Mesendoderm (in vitro differentiated cells): ENCODE data around the gene C21orf58.

Source experiments
- DNase-seq: peaks from one replicate; pipeline ENCODE4 v3.0.0; 2013
- H2AK5ac ChIP-seq: 2 replicates; pipeline ENCODE4 v1.6.1; 2013; ENCODE audit warnings: low read length, inconsistent platforms
- H2BK120ac ChIP-seq: 2 replicates; pipeline ENCODE4 v1.6.1; 2013; ENCODE audit warnings: low read depth, mild to moderate bottlenecking, low read length, moderate library complexity, mixed read lengths
- H2BK15ac ChIP-seq: replicated peaks from 2 replicates; pipeline ENCODE4 v1.6.1; 2013; ENCODE audit warnings: low read depth, mild to moderate bottlenecking, moderate library complexity
- H2BK5ac ChIP-seq: 2 replicates; pipeline ENCODE4 v1.6.1; 2013; ENCODE audit warnings: low read length, inconsistent platforms
- H3K18ac ChIP-seq: 2 replicates; pipeline ENCODE4 v1.6.1; 2013; ENCODE audit warnings: mild to moderate bottlenecking, low read length, mixed read lengths
- H3K23ac ChIP-seq: one replicate; pipeline ENCODE4 v1.6.1; 2013; ENCODE audit warnings: low read length
- H3K27ac ChIP-seq: 2 replicates; pipeline ENCODE4 v1.5.1; 2013; ENCODE audit warnings: low read depth, mild to moderate bottlenecking, inconsistent platforms, low read length, moderate library complexity
- H3K27me3 ChIP-seq: 2 replicates; pipeline ENCODE4 v1.6.1; 2013; ENCODE audit warnings: low read length, control low read depth, mild to moderate bottlenecking, inconsistent platforms; ENCODE audit not compliant: insufficient read depth, poor library complexity
- H3K36me3 ChIP-seq: 2 replicates; pipeline ENCODE4 v1.6.1; 2013; ENCODE audit warnings: low read length, inconsistent platforms; ENCODE audit not compliant: control insufficient read depth, insufficient read depth
- H3K4ac ChIP-seq: one replicate; pipeline ENCODE4 v1.6.1; 2013; ENCODE audit warnings: low read depth, mild to moderate bottlenecking, low read length, moderate library complexity
- H3K4me1 ChIP-seq: 2 replicates; pipeline ENCODE4 v1.6.1; 2013; ENCODE audit warnings: low read depth, low read length, inconsistent platforms; ENCODE audit not compliant: control insufficient read depth
- H3K4me2 ChIP-seq: 2 replicates; pipeline ENCODE4 v1.6.1; 2013; ENCODE audit warnings: low read length
- H3K4me3 ChIP-seq: 2 replicates; pipeline ENCODE4 v1.5.1; 2013; ENCODE audit warnings: mild to moderate bottlenecking, low read length
- H3K56ac ChIP-seq: one replicate; pipeline ENCODE4 v1.6.1; 2013; ENCODE audit warnings: low read length
- H3K79me1 ChIP-seq: 2 replicates; pipeline ENCODE4 v1.6.1; 2013; ENCODE audit warnings: low read length, inconsistent platforms
- H3K79me2 ChIP-seq: 2 replicates; pipeline ENCODE4 v1.6.1; 2013; ENCODE audit warnings: mild to moderate bottlenecking, low read length; ENCODE audit not compliant: control insufficient read depth, insufficient read depth
- H3K9ac ChIP-seq: 2 replicates; pipeline ENCODE4 v1.6.1; 2013; ENCODE audit warnings: low read length, inconsistent platforms
- H4K5ac ChIP-seq: one replicate; pipeline ENCODE4 v1.6.1; 2013; ENCODE audit warnings: low read length
- H4K8ac ChIP-seq: one replicate; pipeline ENCODE4 v1.6.1; 2013; ENCODE audit warnings: low read depth, mild to moderate bottlenecking, control low read depth, low read length, moderate library complexity
- WGBS: extraction: QIAGEN DNeasy Blood & Tissue Kit; methylation state at CpG from one replicate; pipeline ENCODE4 v1.1.7; 2013; ENCODE audit warnings: low lambda C conversion rate, missing lambda C conversion rate; ENCODE audit not compliant: insufficient coverage; ENCODE audit errors: extremely low coverage; 5-methylcytosine and 5-hydroxymethylcytosine counted together

C21orf58 gene

DNA sequence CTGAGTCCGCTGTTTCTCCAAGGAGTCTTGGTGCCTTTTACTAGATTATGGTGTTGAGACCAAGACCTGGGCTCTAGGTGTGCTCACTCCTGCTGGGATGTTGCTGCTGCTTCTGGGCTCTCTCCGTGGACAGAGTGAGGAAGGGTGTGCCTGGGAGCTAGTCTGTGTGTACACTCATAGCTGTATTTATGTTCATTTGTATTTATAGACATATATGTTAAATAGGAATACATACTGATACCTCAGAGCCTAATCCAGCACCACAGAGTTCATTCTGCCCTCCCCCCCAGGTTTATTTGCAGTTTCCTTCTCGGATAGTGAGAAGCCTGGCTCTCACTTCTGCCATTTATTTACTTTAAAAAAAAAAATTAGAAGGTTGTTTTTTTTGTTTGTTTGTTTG lies 12.9 kb upstream of the C21orf58 start:
- WGBS, result no CpG with 5 or more reads among the region's 3 CpGs
- no peaks in the 10 kb centered on the region for H3K27me3 ChIP-seq
- no peak overlapping the region for H2BK5ac ChIP-seq
- H2AK5ac ChIP-seq, result no peak overlapping the region
- peaks cover 8% of the 10 kb centered on the region for H3K36me3 ChIP-seq
- H2BK15ac ChIP-seq, result no peak overlapping the region
- no peak overlapping the region for H3K4me3 ChIP-seq
- no peak overlapping the region for H3K4ac ChIP-seq
- no peak for DNase-seq
- H3K23ac ChIP-seq, result no peak overlapping the region
- no peak overlapping the region for H2BK120ac ChIP-seq
- no peak overlapping the region for H3K56ac ChIP-seq
- H3K27ac ChIP-seq, result no peak overlapping the region
- no peak overlapping the region for H4K8ac ChIP-seq
- H3K18ac ChIP-seq, result no peak overlapping the region
- H3K79me2 ChIP-seq, result peaks cover 2% of the 10 kb centered on the region
- no peaks in the 10 kb centered on the region for H3K4me1 ChIP-seq
- H3K4me2 ChIP-seq, result no peak overlapping the region
- H4K5ac ChIP-seq, result no peak overlapping the region
- no peak overlapping the region for H3K9ac ChIP-seq
- peaks cover 13% of the 10 kb centered on the region for H3K79me1 ChIP-seq

GRCh38 chr21:46334351-46335140 lies 10.9 kb upstream of the C21orf58 start:
- no peak overlapping the region for H3K56ac ChIP-seq
- H4K8ac ChIP-seq, result no peak overlapping the region
- H3K27ac ChIP-seq, result no peak overlapping the region
- no peak overlapping the region for H3K23ac ChIP-seq
- no peak overlapping the region for H3K4ac ChIP-seq
- no peak overlapping the region for H2AK5ac ChIP-seq
- no peak overlapping the region for H3K4me3 ChIP-seq
- peaks cover 7% of the 10 kb centered on the region for H3K79me2 ChIP-seq
- H3K27me3 ChIP-seq, result no peaks in the 10 kb centered on the region
- H3K36me3 ChIP-seq, result peaks cover 8% of the 10 kb centered on the region
- H3K4me2 ChIP-seq, result no peak overlapping the region
- H3K18ac ChIP-seq, result no peak overlapping the region
- H4K5ac ChIP-seq, result no peak overlapping the region
- H2BK15ac ChIP-seq, result no peak overlapping the region
- H3K79me1 ChIP-seq, result peaks cover 14% of the 10 kb centered on the region
- no peak overlapping the region for H2BK5ac ChIP-seq
- WGBS, result no CpG with 5 or more reads among the region's 12 CpGs
- H3K9ac ChIP-seq, result no peak overlapping the region
- H3K4me1 ChIP-seq, result no peaks in the 10 kb centered on the region
- no peak for DNase-seq
- H2BK120ac ChIP-seq, result no peak overlapping the region

- Histone ChIP-seq H2BK15ac (no peak overlapping the region), H3K4me2 (no peak overlapping the region), H2BK120ac (no peak overlapping the region), H4K8ac (no peak overlapping the region), H3K56ac (no peak overlapping the region), H3K18ac (no peak overlapping the region), H3K27me3 (no peaks in the 10 kb centered on the region), H3K4me3 (no peak overlapping the region), H3K23ac (no peak overlapping the region), H2BK5ac (no peak overlapping the region), H3K4me1 (no peaks in the 10 kb centered on the region), H4K5ac (no peak overlapping the region), H3K9ac (no peak overlapping the region), H2AK5ac (no peak overlapping the region), H3K4ac (no peak overlapping the region), H3K79me2 (peaks cover 32% of the 10 kb centered on the region), H3K79me1 (peaks cover 14% of the 10 kb centered on the region), H3K36me3 (peaks cover 2% of the 10 kb centered on the region), H3K27ac (no peak overlapping the region)
- DNase-seq, result no peak
- WGBS, result no CpG with 5 or more reads among the region's 2 CpGs
Measured at GRCh38 chr21:46329796-46330195, 6.1 kb upstream of the C21orf58 start.

GRCh38 chr21:46328151-46328550 lies 4.5 kb upstream of the C21orf58 start:
- H3K4me3 ChIP-seq, result no peak overlapping the region
- no peak for DNase-seq
- H3K27ac ChIP-seq, result no peak overlapping the region
- no peak overlapping the region for H2BK5ac ChIP-seq
- no peak overlapping the region for H3K9ac ChIP-seq
- H3K79me1 ChIP-seq, result peaks cover 13% of the 10 kb centered on the region
- H3K4ac ChIP-seq, result no peak overlapping the region
- H3K18ac ChIP-seq, result no peak overlapping the region
- no peak overlapping the region for H3K56ac ChIP-seq
- no CpG with 5 or more reads among the region's 5 CpGs for WGBS
- no peak overlapping the region for H3K4me2 ChIP-seq
- peaks cover 38% of the 10 kb centered on the region for H3K79me2 ChIP-seq
- no peak overlapping the region for H2BK120ac ChIP-seq
- H3K23ac ChIP-seq, result no peak overlapping the region
- no peaks in the 10 kb centered on the region for H3K27me3 ChIP-seq
- H4K5ac ChIP-seq, result no peak overlapping the region
- H2BK15ac ChIP-seq, result no peak overlapping the region
- H3K4me1 ChIP-seq, result no peaks in the 10 kb centered on the region
- H3K36me3 ChIP-seq, result no peaks in the 10 kb centered on the region
- no peak overlapping the region for H4K8ac ChIP-seq
- H2AK5ac ChIP-seq, result no peak overlapping the region

GRCh38 chr21:46327711-46328110 lies 4.0 kb upstream of the C21orf58 start:
- no peak overlapping the region for H3K56ac ChIP-seq
- H3K27ac ChIP-seq, result no peak overlapping the region
- no peak overlapping the region for H3K4me2 ChIP-seq
- no peak for DNase-seq
- no peak overlapping the region for H3K23ac ChIP-seq
- no peak overlapping the region for H2BK120ac ChIP-seq
- H4K8ac ChIP-seq, result no peak overlapping the region
- H3K4me3 ChIP-seq, result no peak overlapping the region
- no peaks in the 10 kb centered on the region for H3K27me3 ChIP-seq
- H3K9ac ChIP-seq, result no peak overlapping the region
- H4K5ac ChIP-seq, result no peak overlapping the region
- no peak overlapping the region for H2BK15ac ChIP-seq
- H3K18ac ChIP-seq, result no peak overlapping the region
- peaks cover 13% of the 10 kb centered on the region for H3K79me1 ChIP-seq
- H2AK5ac ChIP-seq, result no peak overlapping the region
- no peaks in the 10 kb centered on the region for H3K4me1 ChIP-seq
- no peak overlapping the region for H3K4ac ChIP-seq
- H3K36me3 ChIP-seq, result no peaks in the 10 kb centered on the region
- no CpG with 5 or more reads among the region's 4 CpGs for WGBS
- peaks cover 43% of the 10 kb centered on the region for H3K79me2 ChIP-seq
- H2BK5ac ChIP-seq, result no peak overlapping the region
